Mononuclear cell (primary cell): ENCODE measurements around the gene SPAG16. TPM values are rescaled to one million over a fixed set of nuclear protein-coding genes. Genes with fewer than 3 reads are reported as not detected.
"Not testable (repeated sequence)": the region's sequence is repeated elsewhere in the genome, so short reads cannot be mapped to it uniquely, and the experiment has no call there.

Experiments used
- H3K27me3 ChIP-seq: 2 replicates; pipeline ENCODE4 v1.6.0; 2011; ENCODE audit warnings: low read length, control low read depth; ENCODE audit not compliant: insufficient read depth
- H3K4me1 ChIP-seq: 2 replicates; pipeline ENCODE4 v1.5.1; 2011; ENCODE audit warnings: mild to moderate bottlenecking, low read length, control low read depth; ENCODE audit not compliant: insufficient read depth
- H3K4me3 ChIP-seq: 2 replicates; pipeline ENCODE4 v1.5.1; 2011; ENCODE audit warnings: mild to moderate bottlenecking, low read length, moderate library complexity
- H3K9me3 ChIP-seq: 2 replicates; pipeline ENCODE4 v1.5.1; 2011; ENCODE audit warnings: low read depth, mild to moderate bottlenecking, control low read depth, low read length
- total RNA-seq: library from RNA; depleted of rRNA; stranded (reverse); fragments of >200 nt; gene quantifications from one replicate; pipeline ENCODE4 v1.2.3, GENCODE V29; 2012

The SPAG16 gene
- total RNA-seq, 1 donor: 9.8 TPM

DNA sequence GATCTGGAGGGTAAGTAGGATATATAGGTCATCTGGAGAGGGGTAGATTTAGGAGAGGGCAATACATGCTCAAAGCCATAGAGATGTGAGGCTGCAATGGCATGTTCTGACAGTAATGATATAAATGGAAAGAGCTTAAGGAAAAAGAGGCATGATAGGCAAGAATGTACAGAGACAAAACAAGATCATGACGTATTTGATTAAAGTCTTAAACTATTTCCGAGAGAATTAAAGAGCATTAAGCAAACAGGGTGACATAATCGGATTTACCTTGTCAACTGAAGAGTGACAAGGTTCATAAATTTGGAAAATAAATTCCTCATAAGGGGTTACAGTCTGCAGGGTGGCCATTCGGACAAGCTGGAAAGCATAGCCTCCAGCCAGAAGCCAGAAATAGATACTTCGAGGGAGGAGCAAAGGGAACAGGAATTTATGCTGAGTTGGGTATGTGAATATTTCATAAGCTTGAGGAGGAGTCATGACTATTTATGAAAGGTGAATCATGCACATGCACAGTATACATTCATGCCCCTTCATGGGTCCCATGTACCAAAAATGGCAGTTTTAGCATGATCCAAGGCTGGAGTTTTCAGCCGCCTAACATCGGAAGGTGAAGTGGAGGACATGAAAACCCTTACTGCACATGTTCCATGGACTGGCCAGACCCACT is 730.4 kb downstream of the SPAG16 start:
- Histone ChIP-seq H3K9me3 (no peaks in the 10 kb centered on the region), H3K4me1 (no peaks in the 10 kb centered on the region), H3K27me3 (no peaks in the 10 kb centered on the region), H3K4me3 (no peak overlapping the region)

DNA sequence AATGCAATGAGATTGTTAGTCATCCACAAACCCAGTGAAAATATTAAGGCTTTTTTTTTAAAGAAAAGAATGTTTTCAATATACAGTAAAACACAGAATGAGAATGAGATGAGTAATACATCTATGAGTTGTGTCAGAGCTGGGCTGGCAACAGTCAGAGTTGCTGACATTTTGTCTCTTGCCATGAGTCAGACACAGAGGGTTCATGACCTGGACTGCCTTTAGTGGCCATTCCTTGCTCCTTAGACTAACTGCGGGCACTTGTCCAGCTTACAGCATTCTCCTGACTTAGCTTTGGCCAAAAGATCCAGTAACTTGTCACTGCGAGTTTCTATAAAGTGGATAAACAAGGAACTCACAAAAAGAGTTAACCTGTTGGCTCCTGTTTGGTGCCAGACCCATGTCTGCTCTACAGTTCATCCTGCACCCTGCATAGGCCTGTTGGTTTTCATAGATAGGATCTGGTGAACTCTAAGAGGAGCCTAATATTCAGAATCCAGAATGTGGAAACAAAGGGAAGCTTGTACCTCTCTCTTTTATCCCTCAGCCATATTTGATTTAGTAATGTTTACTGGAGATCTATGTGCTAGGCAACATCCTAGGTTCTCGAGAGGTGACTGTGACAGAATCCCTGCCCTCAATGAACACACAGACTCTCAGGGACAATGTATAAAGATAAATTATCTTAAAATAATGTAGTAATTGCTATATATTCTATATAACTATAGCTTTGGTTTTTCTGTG is 735.1 kb downstream of the SPAG16 start:
- no peaks in the 10 kb centered on the region for H3K27me3 ChIP-seq
- H3K4me1 ChIP-seq: no peaks in the 10 kb centered on the region
- H3K9me3 ChIP-seq: no peaks in the 10 kb centered on the region
- no peak overlapping the region for H3K4me3 ChIP-seq

DNA sequence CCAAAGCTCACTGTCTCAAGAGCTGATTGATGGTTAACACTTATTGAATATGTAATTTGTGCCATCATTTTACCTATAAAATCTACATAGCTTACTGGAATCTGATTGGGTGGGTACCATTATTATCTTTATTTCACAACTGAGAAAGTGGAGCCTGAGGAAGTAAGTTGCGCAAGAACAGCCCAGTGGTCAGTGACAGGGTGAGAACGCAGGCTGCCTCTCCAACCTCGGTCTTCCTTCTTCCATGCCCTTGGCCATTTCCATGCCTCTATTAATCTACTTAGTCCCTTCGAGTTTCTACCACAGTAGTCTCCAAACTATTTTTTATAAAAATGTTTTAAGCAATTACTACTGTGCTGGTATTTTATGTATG is 735.7 kb downstream of the SPAG16 start:
- Histone ChIP-seq H3K4me3 (no peak overlapping the region), H3K4me1 (no peaks in the 10 kb centered on the region), H3K9me3 (no peaks in the 10 kb centered on the region), H3K27me3 (no peaks in the 10 kb centered on the region)

DNA sequence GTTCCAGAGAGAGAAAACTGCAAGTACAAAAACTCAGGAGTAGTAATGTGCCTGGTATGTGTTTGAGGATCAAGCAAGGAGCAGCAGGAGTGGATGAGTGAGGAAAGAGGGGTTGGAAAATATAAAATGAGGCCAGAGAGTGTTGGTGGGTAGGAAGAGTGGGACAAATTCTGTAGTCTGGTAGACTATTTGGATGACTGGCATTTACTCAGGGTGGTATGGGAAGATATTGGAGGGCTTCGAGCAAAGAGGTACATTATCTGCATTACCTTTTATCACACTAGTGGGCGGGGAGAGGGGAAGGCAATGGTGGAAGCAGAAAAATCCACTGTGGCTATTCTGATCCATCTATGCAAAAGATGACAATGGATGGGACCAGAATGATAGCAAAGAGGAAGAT is 744.9 kb downstream of the SPAG16 start:
- H3K4me3 ChIP-seq: no peak overlapping the region
- no peaks in the 10 kb centered on the region for H3K27me3 ChIP-seq
- H3K9me3 ChIP-seq: no peaks in the 10 kb centered on the region
- no peaks in the 10 kb centered on the region for H3K4me1 ChIP-seq

DNA sequence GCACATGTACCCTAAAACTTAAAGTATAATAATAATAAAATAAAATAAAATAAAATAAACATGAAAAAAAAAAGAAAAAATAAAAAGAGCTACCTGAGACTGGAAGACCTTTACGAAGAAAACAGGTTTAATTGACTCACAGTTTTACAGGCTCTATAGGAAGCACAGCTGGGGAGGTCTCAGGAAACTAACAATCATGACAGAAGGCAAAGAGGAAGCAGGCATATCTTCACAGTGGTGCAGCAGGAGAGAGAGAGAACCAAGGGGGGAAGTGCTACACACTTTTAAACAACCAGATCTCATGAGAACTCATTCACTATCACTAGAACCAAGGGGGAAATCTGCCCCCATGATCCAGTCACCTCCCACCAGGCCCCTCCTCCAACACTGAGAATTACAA is 747.3 kb downstream of the SPAG16 start:
- no peaks in the 10 kb centered on the region for H3K27me3 ChIP-seq
- H3K4me1 ChIP-seq: no peaks in the 10 kb centered on the region
- no peak overlapping the region for H3K4me3 ChIP-seq
- H3K9me3 ChIP-seq: no peaks in the 10 kb centered on the region

DNA sequence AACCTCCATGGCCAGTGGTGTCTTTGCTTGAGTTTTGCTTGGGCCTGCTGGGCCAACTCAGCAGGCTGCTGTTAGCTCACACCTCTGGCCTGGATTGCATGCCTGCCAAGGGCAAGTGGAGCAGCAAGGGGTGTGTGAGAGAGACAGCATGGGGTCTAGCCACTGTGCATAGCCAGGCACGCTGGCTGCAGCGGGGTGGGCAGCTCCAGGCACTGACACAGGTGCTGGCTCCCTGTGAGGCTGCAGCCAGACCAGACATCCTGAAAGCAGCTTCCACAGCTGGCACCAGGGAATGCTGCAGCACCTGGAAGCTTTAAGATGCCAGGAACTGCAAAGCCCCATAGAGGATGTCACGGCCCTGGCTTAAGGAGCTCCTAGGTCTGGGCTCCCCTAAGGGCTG is 750.2 kb downstream of the SPAG16 start:
- Histone ChIP-seq H3K9me3 (no peaks in the 10 kb centered on the region), H3K4me3 (no peak overlapping the region), H3K27me3 (no peaks in the 10 kb centered on the region), H3K4me1 (no peaks in the 10 kb centered on the region)

DNA sequence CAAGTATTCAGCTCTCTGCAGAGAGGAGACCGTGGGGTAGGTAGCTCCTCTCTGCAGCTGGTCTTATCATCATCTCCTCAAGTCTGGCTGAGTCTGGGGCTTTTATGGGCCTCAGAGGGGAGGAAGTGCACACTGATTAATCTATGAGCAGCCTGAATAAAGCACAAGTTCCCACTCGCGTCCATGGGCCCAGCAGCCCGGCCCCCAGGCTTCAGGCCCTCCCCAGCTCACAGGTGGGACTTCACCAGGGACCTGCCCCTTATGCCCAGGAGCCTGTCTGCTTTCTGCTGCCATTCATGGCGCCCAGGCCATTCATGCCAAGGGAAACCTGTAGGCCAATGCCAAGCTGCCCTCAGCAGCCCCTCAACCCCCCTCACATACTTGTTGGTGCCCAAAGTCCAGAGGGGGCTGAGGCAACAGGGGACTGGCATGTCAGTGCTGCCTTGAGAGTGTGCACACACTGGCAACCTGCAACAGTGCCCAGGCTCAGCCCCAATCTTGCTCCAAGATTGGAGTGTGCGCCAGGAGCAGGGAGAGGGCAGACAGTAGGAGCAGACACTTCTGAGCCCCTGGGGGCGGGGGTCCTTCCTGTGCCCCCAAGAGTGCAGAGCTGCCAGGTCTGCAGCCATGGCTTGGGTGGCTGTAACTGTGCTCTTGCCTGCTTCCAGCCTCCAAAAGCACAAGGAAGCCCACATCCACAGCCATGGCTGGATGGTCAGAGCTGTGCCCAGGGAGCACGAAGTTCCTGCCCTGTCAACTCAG is 751.0 kb downstream of the SPAG16 start:
- no peaks in the 10 kb centered on the region for H3K27me3 ChIP-seq
- H3K9me3 ChIP-seq: no peaks in the 10 kb centered on the region
- no peak overlapping the region for H3K4me3 ChIP-seq
- no peaks in the 10 kb centered on the region for H3K4me1 ChIP-seq

DNA sequence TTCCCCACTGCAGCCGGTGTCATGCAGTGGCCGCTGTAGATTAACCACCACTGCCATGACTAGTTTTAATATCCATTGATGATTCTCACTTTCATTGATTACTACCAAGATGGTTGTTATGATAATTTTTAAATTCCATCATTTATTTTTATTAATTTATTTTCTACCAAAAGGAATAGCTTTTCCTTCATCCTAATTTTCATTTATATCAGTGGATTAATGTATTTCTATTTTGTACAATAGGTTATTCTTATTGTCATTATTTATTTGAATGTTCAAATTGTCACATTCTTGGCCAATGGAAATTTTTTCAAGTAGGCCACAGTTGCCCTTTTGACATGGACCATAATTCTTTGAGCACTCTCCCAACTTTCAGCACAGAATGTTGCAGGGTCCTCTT is 751.7 kb downstream of the SPAG16 start:
- H3K27me3 ChIP-seq: no peaks in the 10 kb centered on the region
- H3K4me1 ChIP-seq: no peaks in the 10 kb centered on the region
- no peaks in the 10 kb centered on the region for H3K9me3 ChIP-seq
- H3K4me3 ChIP-seq: no peak overlapping the region

DNA sequence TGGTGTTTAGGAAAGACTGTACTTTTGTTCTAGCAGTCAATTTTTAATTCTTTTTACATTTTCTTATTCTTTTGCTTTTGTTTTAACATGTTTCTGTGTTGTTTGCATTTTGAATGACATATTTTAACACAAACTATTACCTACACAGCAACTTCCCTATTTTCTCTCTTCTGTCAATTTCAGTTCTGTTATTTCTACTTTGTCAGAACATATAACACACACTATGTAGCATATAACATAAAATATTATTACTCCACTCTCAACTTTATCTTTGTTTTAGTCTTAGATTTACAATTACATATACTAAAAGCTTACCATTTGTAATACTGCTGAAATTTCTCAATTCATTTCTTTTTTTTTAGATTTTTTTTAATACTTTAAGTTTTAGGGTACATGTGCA is 753.9 kb downstream of the SPAG16 start:
- Histone ChIP-seq H3K4me3 (no peak overlapping the region), H3K4me1 (no peaks in the 10 kb centered on the region), H3K27me3 (no peaks in the 10 kb centered on the region), H3K9me3 (no peaks in the 10 kb centered on the region)

DNA sequence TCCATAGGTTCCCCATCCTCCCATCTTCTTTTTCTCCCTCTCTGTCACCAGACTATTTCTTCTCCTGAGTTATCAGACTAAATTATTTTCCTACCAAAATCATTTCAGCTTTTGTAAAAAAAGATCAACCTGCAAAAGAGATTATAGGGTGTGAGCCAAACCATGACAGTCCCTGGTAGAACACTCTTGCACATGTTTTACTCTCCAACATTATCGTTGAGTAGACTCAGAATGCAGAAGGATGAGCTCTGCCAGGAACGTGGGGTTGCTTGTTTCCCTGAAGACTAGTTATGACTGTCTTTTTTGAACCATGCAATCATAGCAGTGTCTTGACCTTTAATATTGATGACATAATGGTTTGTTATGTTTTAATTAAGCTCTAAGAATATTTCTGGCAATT is 766.5 kb downstream of the SPAG16 start:
- Histone ChIP-seq H3K4me3 (no peak overlapping the region), H3K27me3 (no peaks in the 10 kb centered on the region), H3K4me1 (no peaks in the 10 kb centered on the region), H3K9me3 (peaks cover 7% of the 10 kb centered on the region)

DNA sequence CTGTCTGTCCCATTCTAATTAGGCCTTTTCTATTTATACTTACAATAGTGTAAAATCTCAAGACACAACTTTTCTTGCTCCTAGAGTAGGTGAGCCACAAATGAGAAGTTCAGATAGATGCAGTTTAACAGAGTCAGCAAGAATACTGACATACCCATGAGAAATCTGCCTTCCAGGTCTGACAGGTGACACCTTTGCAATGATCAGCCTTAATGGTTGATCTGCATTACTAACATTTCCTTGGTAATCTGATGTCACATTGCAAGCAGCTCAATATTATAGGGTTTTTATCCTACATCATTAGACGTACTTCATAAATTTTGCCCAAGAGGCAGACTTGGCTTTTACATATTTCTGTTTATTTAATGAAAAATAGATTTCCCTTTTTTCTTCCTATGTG is 767.3 kb downstream of the SPAG16 start:
- Histone ChIP-seq H3K4me1 (no peaks in the 10 kb centered on the region), H3K4me3 (no peak overlapping the region), H3K27me3 (no peaks in the 10 kb centered on the region), H3K9me3 (peaks cover 7% of the 10 kb centered on the region)

DNA sequence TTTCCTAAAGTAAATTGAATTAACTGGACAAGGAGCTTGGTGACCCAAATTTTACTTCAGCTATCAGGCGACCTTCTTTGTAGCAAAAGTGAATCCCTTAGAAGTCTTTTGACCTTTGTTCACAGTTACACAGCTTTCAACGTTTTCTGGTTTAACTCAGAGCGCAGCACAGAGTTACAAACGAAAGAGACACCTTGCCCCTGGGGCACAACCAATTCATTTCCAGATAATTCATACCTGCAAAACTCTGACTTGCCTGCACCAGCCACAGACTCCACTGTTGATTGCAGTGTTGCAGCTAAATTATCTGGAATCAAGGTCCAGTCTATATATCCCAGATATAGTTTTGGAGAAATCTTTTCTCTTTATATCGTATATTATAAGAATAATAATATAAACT is 768.0 kb downstream of the SPAG16 start:
- H3K9me3 ChIP-seq: peaks cover 7% of the 10 kb centered on the region
- no peaks in the 10 kb centered on the region for H3K27me3 ChIP-seq
- H3K4me1 ChIP-seq: no peaks in the 10 kb centered on the region
- H3K4me3 ChIP-seq: no peak overlapping the region

DNA sequence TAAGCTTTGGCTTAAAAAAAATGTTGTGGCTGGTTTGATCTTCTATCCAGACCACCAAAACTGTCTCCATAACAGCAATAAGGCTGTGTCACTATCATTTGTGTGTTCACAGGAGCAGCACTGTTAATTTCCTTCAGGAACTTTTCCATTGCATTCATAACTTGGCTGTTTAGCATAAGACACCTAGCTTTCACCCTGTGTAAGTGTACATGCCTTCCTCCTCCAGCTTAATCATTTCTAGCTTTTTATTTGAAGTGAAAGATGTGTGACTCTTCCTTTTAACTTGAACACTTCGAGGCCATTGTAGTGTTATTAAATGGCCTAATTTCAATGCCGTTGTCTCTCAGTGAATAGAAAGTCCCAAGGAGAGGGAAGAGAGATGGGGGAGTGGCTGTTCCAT is 773.7 kb downstream of the SPAG16 start:
- Histone ChIP-seq H3K4me1 (no peaks in the 10 kb centered on the region), H3K9me3 (no peaks in the 10 kb centered on the region), H3K27me3 (no peaks in the 10 kb centered on the region), H3K4me3 (no peak overlapping the region)

DNA sequence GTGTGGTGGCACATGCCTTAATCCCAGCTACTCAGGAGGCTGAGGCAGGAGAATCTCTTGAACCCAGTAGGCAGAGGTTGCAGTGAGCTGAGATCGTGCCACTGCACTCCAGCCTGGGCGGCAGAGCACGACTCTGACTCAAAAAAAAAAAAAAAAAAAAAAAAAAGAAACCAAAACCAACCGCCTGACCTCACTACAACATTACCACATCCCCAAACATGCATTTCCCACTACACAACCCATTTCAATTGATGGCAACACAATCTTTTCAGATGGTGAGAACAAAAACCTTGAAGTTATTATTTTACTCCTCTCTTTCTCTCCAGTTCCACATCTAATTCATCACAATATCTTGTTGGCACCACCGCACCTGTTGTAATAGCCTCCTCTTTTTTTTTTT is 778.0 kb downstream of the SPAG16 start:
- H3K4me3 ChIP-seq, H3K9me3 ChIP-seq, H3K27me3 ChIP-seq, H3K4me1 ChIP-seq: not testable (repeated sequence)

DNA sequence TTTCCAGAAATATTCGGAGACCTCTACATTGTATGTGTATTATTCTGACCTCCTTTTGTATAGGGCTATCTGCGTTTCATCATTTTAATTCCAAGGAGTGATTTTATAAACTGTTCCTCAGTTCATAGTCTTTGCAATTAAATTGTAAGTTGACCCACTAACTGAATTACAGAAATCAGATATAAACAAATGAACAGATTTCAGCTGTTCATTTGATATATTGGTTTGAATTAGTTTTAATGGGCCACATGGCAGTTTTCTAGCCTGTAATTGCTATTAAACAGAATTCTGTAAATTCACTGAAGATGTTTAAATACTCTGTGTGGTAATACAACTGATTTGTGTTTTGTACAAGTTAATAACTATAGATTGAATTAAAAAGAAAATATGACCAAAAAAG is 780.2 kb downstream of the SPAG16 start:
- Histone ChIP-seq H3K27me3 (no peaks in the 10 kb centered on the region), H3K4me1 (no peaks in the 10 kb centered on the region), H3K4me3 (no peak overlapping the region), H3K9me3 (no peaks in the 10 kb centered on the region)
